Measurements from ENCODE around the gene TREX2. TPM values are rescaled to one million over a fixed set of nuclear protein-coding genes. Genes with fewer than 3 reads are reported as not detected.

Gene TREX2
- total RNA-seq, 1 experiment from 2014 or later: 0.30 TPM

DNA sequence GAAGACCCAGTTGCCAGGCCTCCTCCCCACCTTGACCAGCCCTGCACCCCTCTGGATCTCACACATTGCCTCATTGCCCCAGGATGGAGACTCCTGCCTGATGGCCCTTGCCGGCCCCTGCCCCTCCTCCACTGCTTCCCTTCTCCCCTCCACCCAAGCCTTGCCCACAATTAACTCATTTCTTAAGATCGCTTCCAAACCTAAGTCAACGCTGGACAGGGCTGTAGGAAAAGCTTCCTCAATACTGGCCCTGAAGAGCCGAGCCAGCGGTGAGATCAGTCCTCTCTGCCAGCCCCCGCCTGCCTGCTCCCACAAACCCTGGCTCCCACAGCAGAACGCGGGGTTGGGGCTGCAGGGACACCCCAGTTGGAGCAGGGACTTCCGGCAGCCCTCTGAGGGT, 32.0 kb upstream of the TREX2 start:
- Histone ChIP-seq H3K9me3 (ENCODE audit: low read length) (no peaks in the 10 kb centered on the region), H2AFZ (ENCODE audit: low read length) (no peak overlapping the region), H3K36me3 (ENCODE audit: insufficient read depth, low read length) (no peaks in the 10 kb centered on the region), H3K9ac (ENCODE audit: low read length) (no peak overlapping the region), H3K79me2 (ENCODE audit: low read length) (no peaks in the 10 kb centered on the region), H3K4me3 (ENCODE audit: low read length) (no peak overlapping the region), H3K9me2 (replicated peaks; ENCODE audit: insufficient read depth, low read length) (no peaks in the 10 kb centered on the region), H4K20me1 (ENCODE audit: insufficient read depth, low read depth, low read length) (no peaks in the 10 kb centered on the region), H3K27me3 (ENCODE audit: low read length) (no peaks in the 10 kb centered on the region), H3K4me1 (ENCODE audit: low read length) (no peaks in the 10 kb centered on the region), H3K4me2 (ENCODE audit: low read depth, low read length, poor library complexity, severe bottlenecking) (no peak overlapping the region), H3K27ac (ENCODE audit: low read length) (no peak overlapping the region)
- no peak for DNase-seq

DNA sequence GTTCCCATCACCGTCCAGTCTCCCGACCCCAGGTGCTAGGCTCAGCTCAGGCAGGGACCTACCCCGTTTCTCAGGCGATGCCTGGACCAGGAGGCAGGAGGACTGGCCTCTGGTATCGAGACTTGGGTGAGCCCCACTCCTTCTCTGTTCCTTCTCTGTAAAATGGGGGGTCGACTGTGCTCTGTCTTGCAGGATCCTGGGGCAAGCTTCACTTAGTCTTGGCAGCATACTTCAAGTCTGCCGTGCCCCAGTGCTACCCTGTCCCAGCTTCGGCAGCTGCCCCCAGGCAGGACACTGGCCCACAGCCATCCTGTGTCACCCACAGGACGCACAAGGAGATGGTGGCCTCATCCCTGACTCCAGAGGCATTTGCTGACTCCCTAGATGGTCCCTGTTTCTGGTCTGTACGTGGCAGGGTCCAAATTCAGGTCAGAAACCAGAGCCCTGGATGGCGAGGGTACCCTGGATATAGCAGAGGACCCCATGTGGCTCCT, 31.6 kb upstream of the TREX2 start:
- Histone ChIP-seq H3K27ac (ENCODE audit: low read length) (no peak overlapping the region), H3K9me2 (replicated peaks; ENCODE audit: insufficient read depth, low read length) (no peaks in the 10 kb centered on the region), H3K9ac (ENCODE audit: low read length) (no peak overlapping the region), H4K20me1 (ENCODE audit: insufficient read depth, low read depth, low read length) (no peaks in the 10 kb centered on the region), H3K4me3 (ENCODE audit: low read length) (no peak overlapping the region), H2AFZ (ENCODE audit: low read length) (no peak overlapping the region), H3K27me3 (ENCODE audit: low read length) (no peaks in the 10 kb centered on the region), H3K36me3 (ENCODE audit: insufficient read depth, low read length) (no peaks in the 10 kb centered on the region), H3K4me2 (ENCODE audit: low read depth, low read length, poor library complexity, severe bottlenecking) (no peak overlapping the region), H3K4me1 (ENCODE audit: low read length) (no peaks in the 10 kb centered on the region), H3K79me2 (ENCODE audit: low read length) (no peaks in the 10 kb centered on the region), H3K9me3 (ENCODE audit: low read length) (no peaks in the 10 kb centered on the region)
- no peak for DNase-seq

DNA sequence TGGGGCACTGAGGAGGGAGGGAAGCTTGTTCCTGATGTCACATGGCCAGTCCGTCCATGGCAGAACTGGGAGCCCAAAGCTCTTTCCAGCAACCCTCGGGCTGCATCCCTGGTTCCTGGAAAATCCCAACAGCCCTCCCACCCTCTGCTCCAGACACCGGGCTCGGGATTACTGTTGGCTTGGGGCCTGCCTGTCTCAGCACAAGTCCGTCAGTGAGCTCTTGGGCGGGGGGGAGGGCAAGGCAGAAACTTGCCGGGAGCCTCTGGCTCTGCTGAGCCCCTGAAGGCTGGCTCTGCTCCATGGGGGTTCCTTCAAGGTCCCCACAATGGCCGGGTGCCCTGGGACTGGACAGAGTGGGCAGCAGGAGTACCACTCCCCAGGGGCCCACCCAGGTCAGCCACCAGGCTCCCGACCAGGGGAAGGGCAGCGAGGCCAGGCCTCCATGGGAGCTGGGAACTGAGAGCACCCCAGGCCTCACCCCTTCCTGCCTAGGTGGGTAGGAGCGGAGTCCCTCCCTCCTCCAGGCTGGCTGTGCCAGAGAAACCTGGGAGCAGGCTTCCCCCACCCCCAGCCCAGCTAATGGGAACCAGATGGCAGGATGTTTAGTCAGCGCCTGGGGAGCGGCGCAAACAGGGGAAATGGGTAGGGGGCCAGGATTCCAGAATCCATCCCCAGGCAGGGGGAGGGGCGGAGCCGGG, 31.0 kb upstream of the TREX2 start:
- Histone ChIP-seq H3K9me3 (ENCODE audit: low read length) (no peaks in the 10 kb centered on the region), H3K9ac (ENCODE audit: low read length) (no peak overlapping the region), H2AFZ (ENCODE audit: low read length) (no peak overlapping the region), H3K36me3 (ENCODE audit: insufficient read depth, low read length) (no peaks in the 10 kb centered on the region), H3K27ac (ENCODE audit: low read length) (no peak overlapping the region), H3K4me1 (ENCODE audit: low read length) (no peaks in the 10 kb centered on the region), H3K4me3 (ENCODE audit: low read length) (no peak overlapping the region), H3K9me2 (replicated peaks; ENCODE audit: insufficient read depth, low read length) (no peaks in the 10 kb centered on the region), H3K27me3 (ENCODE audit: low read length) (no peaks in the 10 kb centered on the region), H3K79me2 (ENCODE audit: low read length) (no peaks in the 10 kb centered on the region), H4K20me1 (ENCODE audit: insufficient read depth, low read depth, low read length) (no peaks in the 10 kb centered on the region), H3K4me2 (ENCODE audit: low read depth, low read length, poor library complexity, severe bottlenecking) (no peak overlapping the region)
- no peak for DNase-seq

DNA sequence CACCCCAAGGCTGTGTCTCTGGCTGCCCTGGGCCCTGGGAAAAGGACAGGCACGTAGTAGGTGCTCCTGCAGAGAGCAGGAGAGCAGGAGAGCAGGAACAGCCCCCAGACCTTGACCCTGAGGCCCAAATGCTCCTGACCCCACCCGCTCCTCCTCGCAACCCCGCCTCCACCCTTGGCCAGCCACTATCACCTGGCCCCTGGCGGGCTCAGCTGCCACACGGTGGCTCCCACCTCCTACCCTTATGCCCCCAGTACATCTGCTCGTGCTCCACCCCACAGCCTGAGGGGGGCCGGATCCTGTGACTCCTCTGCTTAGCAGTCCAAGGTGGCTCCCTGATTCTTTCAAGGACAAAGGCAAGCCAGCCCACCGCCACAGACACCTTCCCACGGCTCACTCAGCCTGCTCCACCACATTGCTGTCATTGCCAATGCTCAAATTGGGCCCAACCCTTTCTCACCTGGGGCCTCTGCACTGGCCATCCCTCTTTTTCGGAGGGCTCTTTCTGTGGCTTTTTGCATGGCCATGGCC, 30.0 kb upstream of the TREX2 start:
- H3K27me3 ChIP-seq (ENCODE audit: low read length): no peaks in the 10 kb centered on the region
- no peak overlapping the region for H3K4me3 ChIP-seq (ENCODE audit: low read length)
- no peaks in the 10 kb centered on the region for H3K79me2 ChIP-seq (ENCODE audit: low read length)
- H3K36me3 ChIP-seq (ENCODE audit: insufficient read depth, low read length): no peaks in the 10 kb centered on the region
- no peak overlapping the region for H3K27ac ChIP-seq (ENCODE audit: low read length)
- no peaks in the 10 kb centered on the region for H4K20me1 ChIP-seq (ENCODE audit: insufficient read depth, low read depth, low read length)
- H2AFZ ChIP-seq (ENCODE audit: low read length): no peak overlapping the region
- DNase-seq: no peak
- H3K4me2 ChIP-seq (ENCODE audit: low read depth, low read length, poor library complexity, severe bottlenecking): no peak overlapping the region
- H3K4me1 ChIP-seq (ENCODE audit: low read length): no peaks in the 10 kb centered on the region
- no peak overlapping the region for H3K9ac ChIP-seq (ENCODE audit: low read length)
- H3K9me3 ChIP-seq (ENCODE audit: low read length): no peaks in the 10 kb centered on the region
- no peaks in the 10 kb centered on the region for H3K9me2 ChIP-seq (replicated peaks; ENCODE audit: insufficient read depth, low read length)

DNA sequence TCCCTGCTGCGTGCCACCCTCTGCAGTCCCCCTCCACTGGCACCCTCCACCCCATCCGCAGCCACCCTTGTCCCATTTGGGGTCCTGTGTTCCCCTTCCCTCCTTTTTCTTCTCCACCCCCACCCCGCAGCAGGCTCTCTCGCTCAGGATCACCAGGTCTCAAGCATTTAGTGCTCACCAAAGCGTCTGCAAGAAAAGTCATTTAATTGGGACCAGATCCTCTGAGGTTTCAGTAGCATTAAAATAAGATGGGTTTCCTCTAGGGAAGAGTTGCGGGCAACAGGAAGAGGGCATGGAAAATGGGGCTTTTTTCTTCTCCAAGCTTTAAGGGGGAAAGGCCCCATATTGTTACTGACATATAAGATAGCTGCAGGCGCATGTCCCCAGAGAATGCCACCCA, 29.4 kb upstream of the TREX2 start:
- Histone ChIP-seq H2AFZ (ENCODE audit: low read length) (no peak overlapping the region), H3K4me1 (ENCODE audit: low read length) (no peaks in the 10 kb centered on the region), H3K9me2 (replicated peaks; ENCODE audit: insufficient read depth, low read length) (no peaks in the 10 kb centered on the region), H3K79me2 (ENCODE audit: low read length) (no peaks in the 10 kb centered on the region), H3K4me3 (ENCODE audit: low read length) (no peak overlapping the region), H3K9me3 (ENCODE audit: low read length) (no peaks in the 10 kb centered on the region), H3K27ac (ENCODE audit: low read length) (no peak overlapping the region), H3K36me3 (ENCODE audit: insufficient read depth, low read length) (no peaks in the 10 kb centered on the region), H3K27me3 (ENCODE audit: low read length) (no peaks in the 10 kb centered on the region), H4K20me1 (ENCODE audit: insufficient read depth, low read depth, low read length) (no peaks in the 10 kb centered on the region), H3K9ac (ENCODE audit: low read length) (no peak overlapping the region), H3K4me2 (ENCODE audit: low read depth, low read length, poor library complexity, severe bottlenecking) (no peak overlapping the region)
- DNase-seq: no peak

DNA sequence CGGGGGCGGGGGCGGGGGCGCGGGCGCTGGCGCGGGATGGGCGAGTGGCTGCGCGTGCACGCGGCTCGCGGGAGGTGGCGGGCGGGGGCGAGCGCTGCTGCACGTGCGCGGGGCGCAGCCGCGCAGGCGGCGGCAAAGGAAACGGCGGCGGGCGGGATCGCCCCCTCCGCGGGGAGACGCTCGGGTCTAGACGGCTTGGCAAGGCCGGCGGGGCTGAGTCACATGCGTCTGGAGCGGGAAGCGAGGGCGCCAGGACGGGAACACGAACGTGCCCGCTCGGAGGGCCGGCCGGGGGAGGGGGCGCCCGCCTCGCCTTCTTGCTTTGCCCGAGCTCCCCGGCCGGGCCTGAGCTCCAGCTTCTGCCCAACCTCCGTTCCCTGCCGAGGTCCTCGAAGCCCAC, 28.9 kb upstream of the TREX2 start:
- no peak for DNase-seq
- Histone ChIP-seq H3K27ac (ENCODE audit: low read length) (no peak overlapping the region), H3K36me3 (ENCODE audit: insufficient read depth, low read length) (no peaks in the 10 kb centered on the region), H3K79me2 (ENCODE audit: low read length) (peaks cover 4% of the 10 kb centered on the region), H3K9ac (ENCODE audit: low read length) (no peak overlapping the region), H3K9me2 (replicated peaks; ENCODE audit: insufficient read depth, low read length) (no peaks in the 10 kb centered on the region), H3K4me2 (ENCODE audit: low read depth, low read length, poor library complexity, severe bottlenecking) (no peak overlapping the region), H3K27me3 (ENCODE audit: low read length) (no peaks in the 10 kb centered on the region), H2AFZ (ENCODE audit: low read length) (no peak overlapping the region), H3K4me1 (ENCODE audit: low read length) (no peaks in the 10 kb centered on the region), H3K9me3 (ENCODE audit: low read length) (no peaks in the 10 kb centered on the region), H3K4me3 (ENCODE audit: low read length) (no peak overlapping the region), H4K20me1 (ENCODE audit: insufficient read depth, low read depth, low read length) (no peaks in the 10 kb centered on the region; the same call in 1 of the 2 replicates)

DNA sequence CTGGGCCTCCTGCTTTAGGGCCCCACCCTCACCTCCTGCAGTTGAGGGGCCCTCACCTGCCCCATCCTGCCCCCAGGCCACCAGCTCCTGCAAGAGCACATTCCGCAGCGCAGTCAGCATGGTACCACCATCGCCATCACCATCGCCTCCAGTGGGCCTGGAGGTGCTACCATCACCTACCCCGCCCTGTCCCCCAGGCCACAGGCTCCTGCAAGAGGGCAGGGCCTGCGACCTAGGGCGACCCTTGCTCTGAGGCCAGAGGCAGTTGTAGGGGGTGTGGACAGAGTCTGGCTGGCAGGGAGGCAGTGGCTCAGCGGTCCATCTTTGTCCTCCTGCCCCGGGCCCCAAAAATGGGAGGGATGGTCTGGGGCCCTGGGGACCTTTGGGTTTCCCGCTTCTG, 28.4 kb upstream of the TREX2 start:
- no peak overlapping the region for H3K4me3 ChIP-seq (ENCODE audit: low read length)
- DNase-seq: no peak
- H3K4me2 ChIP-seq (ENCODE audit: low read depth, low read length, poor library complexity, severe bottlenecking): no peak overlapping the region
- no peaks in the 10 kb centered on the region for H3K9me2 ChIP-seq (replicated peaks; ENCODE audit: insufficient read depth, low read length)
- no peak overlapping the region for H3K9ac ChIP-seq (ENCODE audit: low read length)
- peaks cover 9% of the 10 kb centered on the region for H3K79me2 ChIP-seq (ENCODE audit: low read length)
- no peaks in the 10 kb centered on the region for H3K36me3 ChIP-seq (ENCODE audit: insufficient read depth, low read length)
- no peak overlapping the region for H3K27ac ChIP-seq (ENCODE audit: low read length)
- H3K9me3 ChIP-seq (ENCODE audit: low read length): no peaks in the 10 kb centered on the region
- H4K20me1 ChIP-seq (ENCODE audit: insufficient read depth, low read depth, low read length): no peaks in the 10 kb centered on the region; the same call in 1 of the 2 replicates
- no peaks in the 10 kb centered on the region; the same call in 1 of the 2 replicates for H3K4me1 ChIP-seq (ENCODE audit: low read length)
- no peaks in the 10 kb centered on the region for H3K27me3 ChIP-seq (ENCODE audit: low read length)
- no peak overlapping the region for H2AFZ ChIP-seq (ENCODE audit: low read length)

DNA sequence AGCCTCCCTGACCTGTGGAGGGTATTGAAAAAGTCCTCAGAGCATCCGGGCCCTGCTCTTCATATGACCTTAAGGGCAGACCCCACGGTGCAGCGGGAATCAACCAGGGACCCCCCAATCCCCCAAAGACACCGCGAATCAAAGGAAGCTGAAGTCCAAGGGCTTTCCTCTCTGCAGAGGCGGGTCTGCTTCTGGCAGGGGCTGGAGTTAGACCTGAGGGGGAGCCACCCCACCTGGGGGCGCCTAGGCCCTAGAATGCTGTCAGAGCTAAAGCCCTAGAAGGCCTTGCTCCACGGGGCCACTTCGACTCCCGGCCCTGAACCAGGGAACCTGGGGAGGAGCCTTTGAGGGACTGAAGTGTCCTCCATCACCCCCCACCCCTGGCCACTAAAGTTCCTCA, 27.3 kb upstream of the TREX2 start:
- no peaks in the 10 kb centered on the region for H3K9me3 ChIP-seq (ENCODE audit: low read length)
- H3K79me2 ChIP-seq (ENCODE audit: low read length): peaks cover 20% of the 10 kb centered on the region
- no peaks in the 10 kb centered on the region for H3K36me3 ChIP-seq (ENCODE audit: insufficient read depth, low read length)
- no peaks in the 10 kb centered on the region for H3K27me3 ChIP-seq (ENCODE audit: low read length)
- H3K9me2 ChIP-seq (replicated peaks; ENCODE audit: insufficient read depth, low read length): no peaks in the 10 kb centered on the region
- no peaks in the 10 kb centered on the region; the same call in 1 of the 2 replicates for H4K20me1 ChIP-seq (ENCODE audit: insufficient read depth, low read depth, low read length)
- H3K9ac ChIP-seq (ENCODE audit: low read length): no peak overlapping the region
- no peak overlapping the region for H2AFZ ChIP-seq (ENCODE audit: low read length)
- H3K4me1 ChIP-seq (ENCODE audit: low read length): peaks cover 3% of the 10 kb centered on the region; the same call in 1 of the 2 replicates
- no peak overlapping the region for H3K4me2 ChIP-seq (ENCODE audit: low read depth, low read length, poor library complexity, severe bottlenecking)
- no peak overlapping the region for H3K4me3 ChIP-seq (ENCODE audit: low read length)
- no peak overlapping the region for H3K27ac ChIP-seq (ENCODE audit: low read length)
- DNase-seq: no peak
